ENCODE measurements around the gene ACSM6. TPM values are rescaled to one million over a fixed set of nuclear protein-coding genes. Genes with fewer than 3 reads are reported as not detected.
"Not testable (repeated sequence)": the region's sequence is repeated elsewhere in the genome, so short reads cannot be mapped to it uniquely, and the experiment has no call there.

Gene ACSM6
- polyA plus RNA-seq, 4 donors, result 0.08 to 0.67 (median 0.22) TPM

- DNase-seq (ENCODE audit: low read depth in 4 of 4, low spot score in 3 of 4), result no peak
These were observed 20.8 kb downstream of the ACSM6 start for GRCh38 chr10:95214793-95215192.

GRCh38 chr10:95217476-95217875, 23.4 kb downstream of the ACSM6 start:
- no peak for DNase-seq (ENCODE audit: low read depth in 4 of 4, low spot score in 3 of 4)

- no peak for DNase-seq (ENCODE audit: low read depth in 4 of 4, low spot score in 3 of 4)
These were observed 26.5 kb downstream of the ACSM6 start for GRCh38 chr10:95220539-95220938.

- DNase-seq (ENCODE audit: low read depth in 4 of 4, low spot score in 3 of 4), result no peak
These were observed 27.1 kb downstream of the ACSM6 start for GRCh38 chr10:95221124-95221523.

GRCh38 chr10:95225136-95225535, 31.1 kb downstream of the ACSM6 start:
- no peak for DNase-seq (ENCODE audit: low read depth in 4 of 4, low spot score in 3 of 4)

- DNase-seq (ENCODE audit: low read depth in 4 of 4, low spot score in 3 of 4), result not testable (repeated sequence)
These were observed 35.1 kb downstream of the ACSM6 start for GRCh38 chr10:95228934-95229723.

GRCh38 chr10:95229724-95230627, 35.9 kb downstream of the ACSM6 start:
- no peak for DNase-seq (ENCODE audit: low read depth in 4 of 4, low spot score in 3 of 4)

GRCh38 chr10:95230677-95231586, 36.9 kb downstream of the ACSM6 start:
- DNase-seq (ENCODE audit: low read depth in 4 of 4, low spot score in 3 of 4), result peak in 1 of 4 donors; percentile 36

GRCh38 chr10:95233377-95234034, 39.5 kb downstream of the ACSM6 start:
- DNase-seq (ENCODE audit: low read depth in 4 of 4, low spot score in 3 of 4), result no peak

- no peak for DNase-seq (ENCODE audit: low read depth in 4 of 4, low spot score in 3 of 4)
These were observed 40.9 kb downstream of the ACSM6 start for GRCh38 chr10:95234951-95235350.

- no peak for DNase-seq (ENCODE audit: low read depth in 4 of 4, low spot score in 3 of 4)
These were observed 41.6 kb downstream of the ACSM6 start for GRCh38 chr10:95235676-95236067.

- no peak for DNase-seq (ENCODE audit: low read depth in 4 of 4, low spot score in 3 of 4)
These were observed 42.2 kb downstream of the ACSM6 start for GRCh38 chr10:95236068-95236903.

- no peak for DNase-seq (ENCODE audit: low read depth in 4 of 4, low spot score in 3 of 4)
These were observed 43.5 kb downstream of the ACSM6 start for GRCh38 chr10:95237376-95238170.

GRCh38 chr10:95240096-95240495, 46.1 kb downstream of the ACSM6 start:
- DNase-seq (ENCODE audit: low read depth in 4 of 4, low spot score in 3 of 4), result not testable (repeated sequence)

- DNase-seq (ENCODE audit: low read depth in 4 of 4, low spot score in 3 of 4), result no peak
These were observed 46.8 kb downstream of the ACSM6 start for GRCh38 chr10:95240811-95241210.

- DNase-seq (ENCODE audit: low read depth in 4 of 4, low spot score in 3 of 4), result no peak
These were observed 47.5 kb downstream of the ACSM6 start for GRCh38 chr10:95241533-95241932.

- no peak for DNase-seq (ENCODE audit: low read depth in 4 of 4, low spot score in 3 of 4)
These were observed 48.7 kb downstream of the ACSM6 start for GRCh38 chr10:95242581-95243317.

- DNase-seq (ENCODE audit: low read depth in 4 of 4, low spot score in 3 of 4), result no peak
These were observed 49.2 kb downstream of the ACSM6 start for GRCh38 chr10:95243318-95243617.
